SK-N-MC (cell line): ENCODE results near the gene SLC43A3.

Source experiments
- DNase-seq: peaks from one replicate; pipeline ENCODE4 v3.0.0-alpha.2; 2011; ENCODE audit warnings: low read depth, low spot score
- H3K27ac ChIP-seq: fragments of 200-600 bp; sonication (generic); 2 replicates; pipeline ENCODE4 v1.5.1; 2016; ENCODE audit warnings: mixed run types
- H3K36me3 ChIP-seq: fragments of 200-600 bp; sonication (generic); 2 replicates; pipeline ENCODE4 v1.6.1; 2017; ENCODE audit warnings: antibody characterized with exemption, low read length, mixed read lengths; ENCODE audit not compliant: insufficient read depth
- H3K4me3 ChIP-seq: fragments of 200-600 bp; sonication (generic); 2 replicates; pipeline ENCODE4 v1.5.1; 2016
- H3K9ac ChIP-seq: fragments of 200-600 bp; sonication (generic); 2 replicates; pipeline ENCODE4 v1.8.0; 2017; ENCODE audit warnings: mixed run types, mixed read lengths; ENCODE audit not compliant: insufficient read length
- H3K9me3 ChIP-seq: fragments of 200-600 bp; sonication (generic); 2 replicates; pipeline ENCODE4 v1.6.1; 2017; ENCODE audit warnings: low read depth, mild to moderate bottlenecking, antibody characterized with exemption, low read length, moderate library complexity, mixed read lengths
- EZH2 ChIP-seq: fragments of 200-600 bp; sonication (generic); IDR thresholded peaks from one replicate; pipeline ENCODE4 v1.6.1; 2017; ENCODE audit warnings: antibody characterized with exemption
- FOXP2 ChIP-seq: optimal IDR thresholded peaks from 2 replicates; pipeline ENCODE3; 2011; ENCODE audit warnings: mild to moderate bottlenecking, moderate library complexity; ENCODE audit not compliant: insufficient read depth; ENCODE audit errors: extremely low read length, control extremely low read depth
- POLR2AphosphoS5 ChIP-seq: IDR thresholded peaks from 2 replicates; pipeline ENCODE4 v1.6.1; 2012; ENCODE audit warnings: mild to moderate bottlenecking, low read depth, low read length, borderline replicate concordance

SLC43A3 gene

DNA sequence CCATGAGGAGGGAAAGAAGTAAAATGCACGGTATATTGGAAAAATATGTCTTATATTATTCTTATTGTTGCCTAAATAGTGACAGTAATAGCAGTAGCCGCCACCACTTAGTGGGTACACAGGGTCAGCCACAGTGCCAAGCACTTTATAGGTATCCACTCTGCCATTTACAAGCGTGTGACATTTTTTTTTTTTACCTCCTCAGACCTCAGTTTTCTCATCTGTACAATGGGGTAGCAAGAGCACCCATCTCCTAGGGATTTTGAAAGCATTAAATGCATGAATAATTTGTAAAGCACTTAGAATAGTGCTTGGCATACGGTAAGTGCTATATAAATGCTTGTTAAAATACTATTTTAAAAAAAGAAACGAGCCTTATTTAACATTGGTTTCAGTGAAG is 42.3 kb upstream of the SLC43A3 start:
- no peak overlapping the region for H3K4me3 ChIP-seq
- TF ChIP-seq EZH2 (no peak), POLR2AphosphoS5 (no peak), FOXP2 (no peak)

DNA sequence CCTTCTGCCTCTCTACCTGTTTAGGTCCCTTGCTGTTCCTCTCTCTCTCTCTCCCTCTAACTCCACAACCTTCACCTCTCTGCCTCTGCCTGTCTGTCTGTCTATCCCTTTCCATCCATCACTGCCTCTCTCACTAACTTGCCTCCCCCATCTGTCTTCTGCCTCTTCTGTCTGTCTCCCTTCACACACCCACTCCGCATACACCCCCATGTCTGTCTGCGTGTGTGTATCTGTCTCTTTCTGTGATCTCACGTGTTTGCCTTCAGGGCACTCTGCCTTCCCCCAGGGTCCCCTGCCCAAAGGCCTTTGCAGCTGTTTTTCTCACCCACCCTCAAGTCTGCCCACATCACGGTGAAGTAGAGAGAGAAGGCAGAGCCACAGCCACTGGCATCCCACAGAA is 41.4 kb upstream of the SLC43A3 start:
- TF ChIP-seq POLR2AphosphoS5: no peak
- no peak for TF ChIP-seq EZH2
- TF ChIP-seq FOXP2: no peak
- Histone ChIP-seq H3K4me3 (no peak overlapping the region), H3K9ac (no peak overlapping the region), H3K27ac (no peak overlapping the region), H3K36me3 (peaks cover 10% of the 10 kb centered on the region; the same call in 1 of the 2 replicates), H3K9me3 (no peaks in the 10 kb centered on the region)
- DNase-seq: no peak

More for the DNA sequence above, 42.3 kb upstream of the SLC43A3 start:
- Histone ChIP-seq H3K27ac (no peak overlapping the region), H3K9ac (no peak overlapping the region), H3K36me3 (peaks cover 10% of the 10 kb centered on the region; the same call in 1 of the 2 replicates), H3K9me3 (no peaks in the 10 kb centered on the region)
- no peak for DNase-seq

DNA sequence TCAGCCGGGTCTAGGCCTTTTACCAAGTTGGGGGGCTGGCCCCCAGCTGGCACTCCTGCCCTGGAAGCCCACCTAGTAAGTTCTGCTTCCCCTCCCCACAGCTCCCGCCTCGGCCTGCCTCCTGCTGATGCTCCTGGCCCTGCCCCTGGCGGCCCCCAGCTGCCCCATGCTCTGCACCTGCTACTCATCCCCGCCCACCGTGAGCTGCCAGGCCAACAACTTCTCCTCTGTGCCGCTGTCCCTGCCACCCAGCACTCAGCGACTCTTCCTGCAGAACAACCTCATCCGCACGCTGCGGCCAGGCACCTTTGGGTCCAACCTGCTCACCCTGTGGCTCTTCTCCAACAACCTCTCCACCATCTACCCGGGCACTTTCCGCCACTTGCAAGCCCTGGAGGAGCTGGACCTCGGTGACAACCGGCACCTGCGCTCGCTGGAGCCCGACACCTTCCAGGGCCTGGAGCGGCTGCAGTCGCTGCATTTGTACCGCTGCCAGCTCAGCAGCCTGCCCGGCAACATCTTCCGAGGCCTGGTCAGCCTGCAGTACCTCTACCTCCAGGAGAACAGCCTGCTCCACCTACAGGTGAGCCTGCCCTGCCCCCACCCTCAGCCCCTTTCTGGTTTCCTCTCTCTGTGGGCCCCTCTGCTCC is 40.7 kb upstream of the SLC43A3 start:
- no peak for DNase-seq
- Histone ChIP-seq H3K9ac (no peak overlapping the region), H3K9me3 (no peaks in the 10 kb centered on the region), H3K4me3 (no peak overlapping the region), H3K27ac (no peak overlapping the region), H3K36me3 (peaks cover 10% of the 10 kb centered on the region; the same call in 1 of the 2 replicates)
- TF ChIP-seq FOXP2: no peak
- TF ChIP-seq EZH2: no peak
- no peak for TF ChIP-seq POLR2AphosphoS5

DNA sequence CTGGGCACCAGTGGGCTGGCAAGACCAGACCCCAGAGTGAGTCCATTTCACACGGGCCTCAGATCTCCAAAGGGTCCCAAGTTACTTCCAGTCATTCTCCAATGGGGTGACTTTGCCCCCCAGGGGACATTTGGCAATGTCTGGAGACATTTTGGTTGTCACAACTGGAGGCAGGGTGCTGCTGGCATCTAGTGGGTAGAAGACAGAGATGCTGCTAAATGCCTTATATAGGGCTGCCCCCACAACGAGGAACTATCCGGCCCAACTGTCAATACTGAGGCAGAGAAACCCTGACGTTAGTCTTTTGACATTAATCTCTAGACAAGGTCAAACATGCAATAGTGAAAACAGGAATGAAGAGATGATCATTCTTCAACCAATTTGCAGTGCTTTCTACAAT is 39.8 kb upstream of the SLC43A3 start:
- DNase-seq: no peak
- Histone ChIP-seq H3K9ac (no peak overlapping the region), H3K4me3 (no peak overlapping the region), H3K9me3 (no peaks in the 10 kb centered on the region), H3K27ac (no peak overlapping the region), H3K36me3 (peaks cover 10% of the 10 kb centered on the region; the same call in 1 of the 2 replicates)
- TF ChIP-seq POLR2AphosphoS5 (no peak), FOXP2 (no peak), EZH2 (no peak)

DNA sequence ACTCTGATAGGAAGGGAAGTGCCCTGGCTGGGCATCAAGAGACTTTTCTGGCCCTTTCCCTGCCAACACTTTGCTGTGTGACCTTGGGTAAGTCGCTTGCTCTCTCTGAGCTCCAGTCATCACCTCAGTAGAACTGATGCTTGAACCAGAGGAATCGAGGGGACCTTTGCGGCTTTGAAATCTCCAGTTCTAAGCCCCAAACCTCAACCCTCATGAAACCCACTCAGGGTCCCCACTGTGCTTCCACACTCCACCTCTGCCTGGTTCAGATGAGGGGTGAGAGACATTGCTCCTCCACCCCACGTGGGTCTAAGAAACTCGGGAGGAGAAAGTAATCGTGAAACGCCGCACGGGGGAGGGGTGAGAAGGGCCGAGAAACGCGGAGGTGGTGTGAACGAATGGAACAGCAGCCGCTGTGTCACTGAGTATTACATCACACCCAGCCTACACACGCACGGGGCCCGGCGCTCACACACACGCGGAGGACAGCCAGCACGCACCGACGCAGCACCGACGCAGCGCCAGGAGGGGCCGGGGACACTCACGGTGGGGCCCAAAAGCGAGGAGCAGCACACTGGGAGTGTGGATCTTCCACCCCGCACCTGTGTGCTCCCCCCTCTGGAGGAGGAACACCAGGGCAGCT is 37.7 kb upstream of the SLC43A3 start:
- H3K36me3 ChIP-seq: peaks cover 6% of the 10 kb centered on the region; the same call in 1 of the 2 replicates
- TF ChIP-seq FOXP2 (no peak), POLR2AphosphoS5 (no peak), EZH2 (no peak)
- no peaks in the 10 kb centered on the region for H3K9me3 ChIP-seq
- no peak overlapping the region for H3K9ac ChIP-seq
- no peak overlapping the region for H3K4me3 ChIP-seq
- DNase-seq: no peak
- H3K27ac ChIP-seq: no peak overlapping the region

DNA sequence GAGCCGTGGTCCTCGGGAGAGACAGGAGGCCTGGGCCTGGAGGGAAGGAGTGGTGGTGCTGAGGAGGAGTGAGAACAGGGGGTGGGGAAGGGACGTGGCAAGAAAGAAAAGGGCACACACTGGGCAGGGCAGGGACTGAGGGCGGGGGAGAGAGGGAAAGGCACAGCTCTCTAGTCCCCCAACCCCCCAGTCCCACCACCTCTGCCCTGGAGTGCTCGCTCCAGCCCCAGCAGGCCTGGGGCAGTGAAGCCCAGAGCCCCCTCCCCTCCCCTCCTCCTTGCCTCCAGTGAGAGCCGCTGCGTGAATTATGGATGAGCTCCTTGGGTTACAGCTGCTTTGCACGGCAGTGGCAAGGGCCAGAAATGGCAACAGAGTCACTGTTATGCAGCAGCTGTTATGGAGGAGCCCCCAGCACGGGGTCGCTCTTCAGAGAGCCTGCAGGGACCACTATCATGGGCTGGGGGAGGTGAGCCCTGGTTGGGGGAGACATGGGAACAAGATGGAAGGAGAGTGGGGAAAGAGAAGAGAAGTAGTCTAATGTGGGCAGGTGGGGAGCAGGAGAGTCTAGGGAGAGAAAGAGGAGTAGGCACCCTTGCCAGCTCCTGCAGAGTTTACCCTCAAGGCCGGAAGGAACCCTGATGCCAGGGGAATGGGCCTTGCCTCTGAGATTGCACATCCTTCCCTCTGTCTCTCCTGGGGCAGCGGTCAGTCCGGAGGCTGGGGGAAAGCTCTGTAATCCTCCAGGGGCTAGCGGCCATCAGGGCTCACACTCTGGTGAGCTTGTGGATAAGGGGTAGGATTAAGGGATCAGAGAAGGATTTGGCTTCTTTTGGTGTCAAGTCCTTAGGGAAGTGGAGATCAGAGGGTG is 37.0 kb upstream of the SLC43A3 start:
- H3K36me3 ChIP-seq: peaks cover 1% of the 10 kb centered on the region; the same call in 1 of the 2 replicates
- DNase-seq: no peak
- TF ChIP-seq FOXP2 (no peak), EZH2 (no peak), POLR2AphosphoS5 (no peak)
- no peaks in the 10 kb centered on the region for H3K9me3 ChIP-seq
- no peak overlapping the region for H3K9ac ChIP-seq
- H3K27ac ChIP-seq: no peak overlapping the region
- no peak overlapping the region for H3K4me3 ChIP-seq

DNA sequence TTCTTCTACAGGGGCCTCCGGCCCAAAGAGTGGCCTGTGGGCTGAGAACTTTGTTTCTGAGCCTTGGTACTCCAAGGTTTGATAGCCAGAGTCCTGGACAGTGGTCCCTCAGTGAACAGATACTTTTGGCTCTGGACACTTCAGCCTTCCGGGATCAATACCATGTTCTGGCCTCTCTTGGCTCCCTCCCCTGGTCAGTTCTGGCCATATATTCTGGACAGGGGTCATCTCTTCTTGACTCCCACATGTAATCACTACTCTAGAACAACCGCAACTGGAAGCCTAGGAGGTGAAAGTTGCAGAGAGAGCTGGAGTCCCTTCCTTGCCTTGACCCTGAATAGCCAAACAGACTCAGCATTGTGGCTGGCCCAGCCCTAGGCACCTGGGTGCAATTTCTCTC is 35.7 kb upstream of the SLC43A3 start:
- Histone ChIP-seq H3K4me3 (no peak overlapping the region), H3K36me3 (no peaks in the 10 kb centered on the region), H3K9me3 (no peaks in the 10 kb centered on the region), H3K27ac (no peak overlapping the region), H3K9ac (no peak overlapping the region)
- no peak for TF ChIP-seq EZH2
- no peak for TF ChIP-seq FOXP2
- TF ChIP-seq POLR2AphosphoS5: no peak
- DNase-seq: no peak

DNA sequence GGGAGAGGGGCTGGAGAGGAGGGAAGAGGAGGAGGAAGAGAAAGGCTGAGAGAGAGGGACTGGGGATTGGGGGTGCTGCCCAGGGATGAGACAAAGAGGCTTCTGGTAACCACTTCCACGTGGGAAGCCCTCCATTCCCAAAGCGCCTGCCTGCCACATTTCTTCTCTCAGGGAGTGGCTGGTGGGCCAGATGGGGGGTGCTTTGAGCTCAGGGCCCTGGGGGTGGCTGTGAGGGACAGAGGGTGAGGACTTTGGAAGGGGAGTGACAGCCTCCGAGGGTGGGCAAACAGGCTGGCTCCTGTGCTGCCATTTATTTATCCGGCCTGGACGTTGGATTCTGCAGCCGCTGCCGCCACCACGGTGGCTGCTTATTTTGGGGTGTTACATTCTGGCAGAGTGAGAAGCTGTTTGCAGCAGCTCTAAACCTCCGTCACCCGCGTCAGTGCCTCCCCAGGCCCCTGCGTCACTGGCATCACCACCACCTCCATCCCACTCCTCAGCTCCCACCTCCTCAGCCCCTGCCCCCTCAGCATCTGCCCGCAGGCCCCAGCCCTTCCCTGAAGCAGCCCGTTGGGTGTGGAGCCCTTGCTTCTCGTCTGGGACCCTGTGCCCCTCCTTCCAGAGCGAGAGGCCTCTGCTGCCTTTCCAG is 35.0 kb upstream of the SLC43A3 start:
- Histone ChIP-seq H3K27ac (no peak overlapping the region), H3K9me3 (no peaks in the 10 kb centered on the region), H3K4me3 (peak overlapping the region; percentile 87), H3K36me3 (no peaks in the 10 kb centered on the region), H3K9ac (no peak overlapping the region)
- DNase-seq: no peak
- no peak for TF ChIP-seq FOXP2
- no peak for TF ChIP-seq POLR2AphosphoS5
- TF ChIP-seq EZH2: no peak
